ENCODE measurements around the gene SLC25A47. TPM values are rescaled to one million over a fixed set of nuclear protein-coding genes. Genes with fewer than 3 reads are reported as not detected.
"Not testable (repeated sequence)": the region's sequence is repeated elsewhere in the genome, so short reads cannot be mapped to it uniquely, and the experiment has no call there.

The SLC25A47 gene
- total RNA-seq, 4 donors from 2014 or later, result not detected

DNA sequence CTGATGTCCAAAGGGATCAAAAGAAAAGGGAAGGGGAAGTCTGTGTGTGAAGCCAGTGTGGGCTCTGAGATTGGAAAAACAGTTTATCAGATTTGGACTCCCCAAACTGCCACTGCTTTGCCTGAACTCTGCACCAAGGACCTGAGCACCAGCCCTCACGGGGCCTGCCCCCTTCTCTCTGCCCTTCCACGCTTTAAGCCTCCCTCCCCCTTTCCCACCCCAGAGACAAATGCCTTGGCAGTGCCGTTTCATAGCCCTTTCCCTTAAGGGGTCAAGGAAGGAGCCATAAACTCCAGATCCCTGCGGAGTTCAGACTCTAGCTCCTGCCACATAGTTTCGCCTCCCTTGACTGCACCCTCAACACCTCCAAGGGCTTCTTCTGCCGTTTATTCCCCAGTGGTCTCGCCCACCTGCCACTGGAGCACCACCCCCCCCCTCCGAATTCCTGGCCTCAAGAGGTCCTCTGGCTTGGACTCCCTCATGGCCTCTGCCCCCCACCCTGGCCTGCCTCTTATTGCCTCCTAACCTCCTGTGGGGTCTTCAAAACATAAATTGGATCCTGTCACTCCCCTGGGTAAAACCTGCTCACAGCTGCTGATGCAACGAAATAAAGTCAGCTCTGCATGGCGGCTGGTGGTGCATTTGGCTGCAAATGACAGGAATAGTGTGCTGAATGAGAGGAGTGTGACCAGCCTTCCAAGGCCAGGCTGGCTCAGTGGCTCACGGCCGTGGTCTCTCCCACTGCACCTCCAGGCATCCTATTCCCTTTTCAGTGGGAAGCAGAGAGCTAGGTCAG lies 35.7 kb upstream of the SLC25A47 start:
- peak overlapping the region; percentile 78 to 93 (median 93) for H3K27ac ChIP-seq
- intact Hi-C loops (cut with DNase I), result loop anchor here (5.0 kb wide), 1 partner anchor 90 kb away; the partner anchor contains the start of gene WDR25
- peaks cover 88 to 95% of the 10 kb centered on the region in 2 donors for H3K4me1 ChIP-seq
- H3K9me3 ChIP-seq, result no peaks in the 10 kb centered on the region
- peak; percentile 46 for DNase-seq
- TF ChIP-seq POLR2A (IDR thresholded peaks at IDR 0.05), result no peak
- TF ChIP-seq, protein P1, sequence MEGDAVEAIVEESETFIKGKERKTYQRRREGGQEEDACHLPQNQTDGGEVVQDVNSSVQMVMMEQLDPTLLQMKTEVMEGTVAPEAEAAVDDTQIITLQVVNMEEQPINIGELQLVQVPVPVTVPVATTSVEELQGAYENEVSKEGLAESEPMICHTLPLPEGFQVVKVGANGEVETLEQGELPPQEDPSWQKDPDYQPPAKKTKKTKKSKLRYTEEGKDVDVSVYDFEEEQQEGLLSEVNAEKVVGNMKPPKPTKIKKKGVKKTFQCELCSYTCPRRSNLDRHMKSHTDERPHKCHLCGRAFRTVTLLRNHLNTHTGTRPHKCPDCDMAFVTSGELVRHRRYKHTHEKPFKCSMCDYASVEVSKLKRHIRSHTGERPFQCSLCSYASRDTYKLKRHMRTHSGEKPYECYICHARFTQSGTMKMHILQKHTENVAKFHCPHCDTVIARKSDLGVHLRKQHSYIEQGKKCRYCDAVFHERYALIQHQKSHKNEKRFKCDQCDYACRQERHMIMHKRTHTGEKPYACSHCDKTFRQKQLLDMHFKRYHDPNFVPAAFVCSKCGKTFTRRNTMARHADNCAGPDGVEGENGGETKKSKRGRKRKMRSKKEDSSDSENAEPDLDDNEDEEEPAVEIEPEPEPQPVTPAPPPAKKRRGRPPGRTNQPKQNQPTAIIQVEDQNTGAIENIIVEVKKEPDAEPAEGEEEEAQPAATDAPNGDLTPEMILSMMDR (IDR thresholded peaks at IDR 0.05), result no peak
- H3K27me3 ChIP-seq, result no peaks in the 10 kb centered on the region
- H3K36me3 ChIP-seq, result peaks cover 19 to 20% of the 10 kb centered on the region in 2 donors
- no peak overlapping the region for H3K4me3 ChIP-seq (replicated peaks in 1 of 3)
- WGBS, 2 donors, result 37 to 46% methylated on average over 12 of the region's 12 CpGs

DNA sequence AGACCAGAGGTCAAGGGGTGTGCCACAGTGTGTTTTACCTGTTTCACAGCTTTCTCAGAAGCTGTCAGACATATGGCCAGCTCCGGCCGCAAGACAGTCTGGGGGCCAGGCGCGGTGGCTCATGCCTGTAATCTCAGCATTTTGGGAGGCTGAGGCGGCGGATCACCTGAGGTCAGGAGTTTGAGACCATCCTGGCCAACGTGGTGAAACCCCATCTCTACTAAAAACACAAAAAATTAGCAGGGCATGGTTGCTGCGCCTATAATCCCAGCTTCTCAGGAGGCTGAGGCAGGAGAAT lies 35.2 kb upstream of the SLC25A47 start:
- not testable (repeated sequence) for H3K9me3 ChIP-seq; DNase-seq; H3K4me3 ChIP-seq (replicated peaks in 1 of 3); H3K27me3 ChIP-seq
- Histone ChIP-seq H3K4me1 (peaks cover 85 to 92% of the 10 kb centered on the region in 2 donors), H3K27ac (peak overlapping the region; percentile 78 to 93 (median 93)), H3K36me3 (peaks cover 24 to 26% of the 10 kb centered on the region in 2 donors)
- intact Hi-C loops (cut with DNase I), result loop anchor here (5.0 kb wide), 1 partner anchor 89 kb away; the partner anchor contains the start of gene WDR25
- WGBS, 2 donors, result 58 to 62% methylated on average over 8 of the region's 8 CpGs

DNA sequence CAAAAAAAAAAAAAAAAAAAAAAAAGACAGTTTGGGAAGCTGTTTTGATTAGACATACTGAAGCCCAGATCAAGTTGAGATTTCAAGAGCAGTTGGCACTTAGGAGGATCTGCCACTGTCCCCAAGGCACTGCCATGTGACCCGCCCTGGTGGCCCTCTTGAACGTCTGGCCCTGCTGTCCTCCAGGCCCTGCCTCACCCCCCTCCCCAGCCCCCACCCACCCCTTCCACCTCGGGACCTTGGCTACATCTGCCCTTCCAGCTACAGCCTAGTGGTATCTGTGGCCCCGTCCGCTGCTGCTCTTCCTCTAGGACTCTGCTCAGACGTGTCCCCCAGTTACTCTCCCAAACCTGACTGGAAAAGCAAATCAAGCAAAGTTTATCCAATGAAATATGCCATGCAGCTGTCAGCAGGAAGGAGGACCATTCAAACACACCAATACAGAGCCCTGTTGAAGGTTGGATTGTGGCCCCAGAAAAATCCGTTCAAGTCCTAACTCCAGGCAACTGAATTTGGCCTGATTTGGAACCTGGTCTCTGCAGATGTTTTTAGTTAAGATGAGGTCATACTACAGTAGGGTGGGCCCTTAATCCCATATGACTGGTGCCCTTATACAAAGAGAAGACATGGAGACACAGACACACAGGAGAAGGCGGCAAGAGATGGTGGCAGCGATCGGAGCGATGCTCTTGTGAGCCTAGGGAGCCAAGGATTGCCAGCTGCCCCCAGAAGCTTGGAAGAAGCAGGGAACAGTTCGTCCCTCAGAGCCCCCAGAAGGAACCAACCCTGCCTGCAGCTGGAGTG lies 34.6 kb upstream of the SLC25A47 start:
- peak; percentile 86 to 87 for DNase-seq
- no peaks in the 10 kb centered on the region for H3K9me3 ChIP-seq
- peaks cover 25 to 27% of the 10 kb centered on the region in 2 donors for H3K36me3 ChIP-seq
- no peak overlapping the region for H3K4me3 ChIP-seq (replicated peaks in 1 of 3)
- TF ChIP-seq, protein P1 (IDR thresholded peaks at IDR 0.05), result no peak
- peaks cover 85 to 92% of the 10 kb centered on the region in 2 donors for H3K4me1 ChIP-seq
- 46 to 56% methylated on average over 12 of the region's 12 CpGs for WGBS, 2 donors
- no peaks in the 10 kb centered on the region for H3K27me3 ChIP-seq
- peak overlapping the region; percentile 77 to 93 (median 87) for H3K27ac ChIP-seq
- intact Hi-C loops (cut with DNase I), result loop anchor here (5.0 kb wide), 1 partner anchor 89 kb away; the partner anchor contains the start of gene WDR25

DNA sequence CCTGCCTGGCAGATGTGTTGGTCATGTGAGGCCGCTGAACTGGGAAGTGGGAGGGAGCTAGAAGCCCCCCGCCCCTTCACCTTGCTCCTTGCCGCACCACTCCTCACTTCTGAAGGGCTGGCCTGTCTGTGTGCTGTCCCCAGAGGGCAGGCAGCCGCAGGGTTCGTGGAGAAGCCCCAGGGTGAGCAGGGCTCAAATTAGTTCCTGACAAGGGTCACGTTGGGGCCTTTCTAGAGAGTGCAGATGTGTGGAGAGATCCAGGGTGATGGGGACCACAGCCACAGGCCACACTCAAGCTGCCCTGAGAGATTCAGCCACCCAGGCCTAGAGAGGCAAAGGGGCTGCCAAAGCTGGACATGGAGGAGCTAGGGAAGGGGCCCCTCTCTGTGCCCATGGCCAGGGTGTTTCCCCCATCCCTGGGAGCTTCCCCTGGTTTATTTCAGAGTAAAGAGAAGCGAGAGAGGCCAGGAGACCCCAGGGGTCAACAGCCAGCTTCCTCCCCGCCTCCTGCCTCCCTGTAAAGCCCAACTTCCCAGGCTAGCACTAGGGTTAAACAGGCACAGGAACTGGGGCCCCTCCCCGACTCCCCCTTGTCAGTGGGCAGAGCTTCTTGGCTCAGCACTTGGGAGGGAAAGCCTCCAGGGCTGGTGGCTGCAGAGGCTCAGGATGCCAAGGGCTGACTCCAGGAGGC lies 33.1 kb upstream of the SLC25A47 start:
- H3K9me3 ChIP-seq, result no peaks in the 10 kb centered on the region
- no peak overlapping the region for H3K4me3 ChIP-seq (replicated peaks in 1 of 3)
- DNase-seq, result peak; percentile 48 to 49
- peaks cover 25 to 27% of the 10 kb centered on the region in 2 donors for H3K36me3 ChIP-seq
- intact Hi-C loops (cut with DNase I), result loop anchor here (5.0 kb wide), 1 partner anchor 87 kb away; the partner anchor contains the start of gene WDR25
- 64% methylated on average over 8 of the region's 9 CpGs for WGBS, 2 donors
- H3K27ac ChIP-seq, result peak overlapping the region; percentile 77 to 93 (median 87)
- TF ChIP-seq POLR2A (IDR thresholded peaks at IDR 0.05), result no peak
- TF ChIP-seq, protein P1 (IDR thresholded peaks at IDR 0.05), result no peak
- H3K27me3 ChIP-seq, result no peaks in the 10 kb centered on the region
- H3K4me1 ChIP-seq, result peaks cover 83 to 92% of the 10 kb centered on the region in 2 donors

DNA sequence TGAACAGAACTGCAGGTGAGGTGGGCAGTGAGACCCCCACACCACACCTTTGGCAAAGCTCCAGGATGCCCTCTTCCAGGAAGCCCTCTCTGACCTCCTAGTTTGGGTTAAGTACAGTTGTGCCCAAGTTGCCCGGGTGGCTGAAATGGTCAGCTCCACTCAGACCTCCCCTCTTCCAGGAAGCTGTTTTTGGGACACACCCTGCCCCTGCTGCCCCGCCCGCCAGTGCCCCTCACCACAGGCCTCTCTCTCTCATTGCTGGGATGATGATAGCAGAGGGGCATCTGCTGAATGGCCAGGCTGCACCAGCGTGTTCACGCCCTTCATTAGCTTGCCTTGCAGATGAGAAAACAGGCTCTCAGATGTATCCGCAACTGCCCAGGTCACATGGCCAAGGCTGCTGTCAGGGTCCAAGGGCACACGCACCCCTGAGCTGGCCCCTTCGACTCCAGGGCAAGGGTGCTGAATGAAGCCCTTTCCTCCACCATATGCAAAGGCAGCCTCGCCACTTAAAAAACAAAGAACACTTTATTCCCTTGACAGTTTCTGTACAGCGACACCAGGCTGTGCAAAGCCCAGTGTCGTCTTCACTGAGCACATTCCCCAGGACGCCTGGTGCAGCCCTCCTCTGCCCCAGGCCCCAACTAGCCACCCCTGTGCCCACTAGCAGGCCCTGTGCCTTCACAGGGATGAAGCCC lies 32.4 kb upstream of the SLC25A47 start:
- H3K27ac ChIP-seq, result peak overlapping the region; percentile 77 to 93 (median 87)
- WGBS, 2 donors, result 70 to 84% methylated on average over 7 to 12 of the region's 12 CpGs

More for the DNA sequence above, 32.4 kb upstream of the SLC25A47 start:
- H3K4me1 ChIP-seq, result peaks cover 86 to 94% of the 10 kb centered on the region in 2 donors
- H3K4me3 ChIP-seq (replicated peaks in 1 of 3), result no peak overlapping the region
- no peak for DNase-seq
- peaks cover 25 to 27% of the 10 kb centered on the region in 2 donors for H3K36me3 ChIP-seq
- no peaks in the 10 kb centered on the region for H3K27me3 ChIP-seq
- no peaks in the 10 kb centered on the region for H3K9me3 ChIP-seq
- TF ChIP-seq POLR2A (IDR thresholded peaks at IDR 0.05), result no peak
- TF ChIP-seq, protein P1 (IDR thresholded peaks at IDR 0.05), result no peak
- intact Hi-C loops (cut with DNase I), result no loop called here
